Cardiac muscle cell (in vitro differentiated cells and primary cell): ENCODE measurements around the gene C2CD4C. TPM values are rescaled to one million over a fixed set of nuclear protein-coding genes. Genes with fewer than 3 reads are reported as not detected.
"Not testable (repeated sequence)": the region's sequence is repeated elsewhere in the genome, so short reads cannot be mapped to it uniquely, and the experiment has no call there.

Source experiments
- DNase-seq, 2 donors: peaks; one replicate each; pipeline versions ENCODE4 v3.0.0 to v3.0.0-alpha.2; 2010 to 2017; ENCODE audit warnings: low read depth in 1 of 2, low spot score in 1 of 2
- H3K27ac ChIP-seq: fragments of 200-600 bp; sonication (generic); 2 replicates; pipeline ENCODE4 v1.5.1; 2016
- H3K27me3 ChIP-seq: fragments of 200-600 bp; sonication (generic); 2 replicates; pipeline ENCODE4 v1.6.0; 2016; ENCODE audit warnings: control low read depth
- H3K36me3 ChIP-seq: fragments of 200-600 bp; sonication (generic); 2 replicates; pipeline ENCODE4 v1.5.1; 2016; ENCODE audit warnings: control low read depth
- H3K4me1 ChIP-seq: fragments of 200-600 bp; sonication (generic); 2 replicates; pipeline ENCODE4 v1.8.1; 2017; ENCODE audit warnings: low read depth, mild to moderate bottlenecking, mixed run types
- H3K4me3 ChIP-seq: fragments of 200-600 bp; sonication (generic); 2 replicates; pipeline ENCODE4 v1.5.1; 2016; ENCODE audit warnings: mild to moderate bottlenecking
- H3K9me3 ChIP-seq: fragments of 200-600 bp; sonication (generic); 2 replicates; pipeline ENCODE4 v1.5.1; 2017; ENCODE audit warnings: low read depth, mild to moderate bottlenecking, control low read depth
- polyA plus RNA-seq: library from polyadenylated mRNA; unstranded; fragments of >200 nt; fragmentation: Nextera tagmentation; extraction: Ambion mirVana; gene quantifications from 2 replicates; pipeline ENCODE4 v1.2.1, GENCODE V29; 2016
- total RNA-seq: library from RNA; depleted of rRNA; stranded (reverse); fragments of >200 nt; gene quantifications from 2 replicates; pipeline ENCODE4 v1.2.3, GENCODE V29; 2016
- TF ChIP-seq, protein P1 (sequence below): IDR thresholded peaks from 2 replicates; pipeline ENCODE4 v1.5.1; 2012; ENCODE audit warnings: low read depth, mild to moderate bottlenecking, low read length

The C2CD4C gene
- total and polyA plus RNA-seq, 2 experiments from 2014 or later: 3.4 to 4.1 TPM

GRCh38 chr19:426725-427445, 17.9 kb upstream of the C2CD4C start:
- Histone ChIP-seq H3K4me1 (no peaks in the 10 kb centered on the region), H3K27me3 (no peaks in the 10 kb centered on the region), H3K9me3 (no peaks in the 10 kb centered on the region), H3K27ac (no peak overlapping the region), H3K36me3 (no peaks in the 10 kb centered on the region), H3K4me3 (no peak overlapping the region)
- DNase-seq: no peak
- TF ChIP-seq, protein P1, sequence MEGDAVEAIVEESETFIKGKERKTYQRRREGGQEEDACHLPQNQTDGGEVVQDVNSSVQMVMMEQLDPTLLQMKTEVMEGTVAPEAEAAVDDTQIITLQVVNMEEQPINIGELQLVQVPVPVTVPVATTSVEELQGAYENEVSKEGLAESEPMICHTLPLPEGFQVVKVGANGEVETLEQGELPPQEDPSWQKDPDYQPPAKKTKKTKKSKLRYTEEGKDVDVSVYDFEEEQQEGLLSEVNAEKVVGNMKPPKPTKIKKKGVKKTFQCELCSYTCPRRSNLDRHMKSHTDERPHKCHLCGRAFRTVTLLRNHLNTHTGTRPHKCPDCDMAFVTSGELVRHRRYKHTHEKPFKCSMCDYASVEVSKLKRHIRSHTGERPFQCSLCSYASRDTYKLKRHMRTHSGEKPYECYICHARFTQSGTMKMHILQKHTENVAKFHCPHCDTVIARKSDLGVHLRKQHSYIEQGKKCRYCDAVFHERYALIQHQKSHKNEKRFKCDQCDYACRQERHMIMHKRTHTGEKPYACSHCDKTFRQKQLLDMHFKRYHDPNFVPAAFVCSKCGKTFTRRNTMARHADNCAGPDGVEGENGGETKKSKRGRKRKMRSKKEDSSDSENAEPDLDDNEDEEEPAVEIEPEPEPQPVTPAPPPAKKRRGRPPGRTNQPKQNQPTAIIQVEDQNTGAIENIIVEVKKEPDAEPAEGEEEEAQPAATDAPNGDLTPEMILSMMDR: no peak

- Histone ChIP-seq H3K27me3 (no peaks in the 10 kb centered on the region), H3K27ac (no peak overlapping the region), H3K9me3 (no peaks in the 10 kb centered on the region), H3K4me3 (no peak overlapping the region), H3K4me1 (no peaks in the 10 kb centered on the region), H3K36me3 (no peaks in the 10 kb centered on the region)
- DNase-seq: no peak
- TF ChIP-seq, protein P1: no peak
These were observed 16.1 kb upstream of the C2CD4C start for GRCh38 chr19:425056-425455.

GRCh38 chr19:424546-424945, 15.6 kb upstream of the C2CD4C start:
- no peaks in the 10 kb centered on the region for H3K36me3 ChIP-seq
- no peak overlapping the region for H3K4me3 ChIP-seq
- H3K9me3 ChIP-seq: no peaks in the 10 kb centered on the region
- H3K27ac ChIP-seq: no peak overlapping the region
- TF ChIP-seq, protein P1: no peak
- H3K4me1 ChIP-seq: no peaks in the 10 kb centered on the region
- no peaks in the 10 kb centered on the region for H3K27me3 ChIP-seq
- no peak for DNase-seq

- Histone ChIP-seq H3K27ac (no peak overlapping the region), H3K9me3 (no peaks in the 10 kb centered on the region), H3K36me3 (no peaks in the 10 kb centered on the region), H3K4me1 (no peaks in the 10 kb centered on the region), H3K27me3 (no peaks in the 10 kb centered on the region), H3K4me3 (no peak overlapping the region)
- TF ChIP-seq, protein P1: no peak
- no peak for DNase-seq
These were observed 14.9 kb upstream of the C2CD4C start for GRCh38 chr19:423691-424466.

DNA sequence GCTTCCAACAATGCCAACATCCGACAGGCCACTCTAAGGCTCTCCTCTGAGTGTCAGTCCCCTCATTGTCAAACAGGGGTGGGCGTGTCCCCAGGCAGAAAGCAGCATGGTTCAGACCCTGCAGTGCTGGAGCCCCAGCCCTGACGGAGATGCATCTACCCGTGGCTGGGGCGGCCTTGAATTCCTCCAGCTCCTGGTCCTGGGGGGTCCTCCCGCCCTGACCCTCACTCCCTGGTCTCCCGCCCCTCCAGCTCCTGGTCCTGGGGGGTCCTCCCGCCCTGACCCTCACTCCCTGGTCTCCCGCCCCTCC, 13.9 kb upstream of the C2CD4C start:
- not testable (repeated sequence) for H3K27ac ChIP-seq, H3K4me1 ChIP-seq, DNase-seq, H3K36me3 ChIP-seq, H3K4me3 ChIP-seq, H3K27me3 ChIP-seq, H3K9me3 ChIP-seq

GRCh38 chr19:422213-422916, 13.4 kb upstream of the C2CD4C start:
- H3K4me1 ChIP-seq: peaks cover 8% of the 10 kb centered on the region
- no peak overlapping the region for H3K4me3 ChIP-seq
- no peaks in the 10 kb centered on the region for H3K9me3 ChIP-seq
- H3K27me3 ChIP-seq: no peaks in the 10 kb centered on the region
- no peak overlapping the region for H3K27ac ChIP-seq
- no peak for DNase-seq
- TF ChIP-seq, protein P1: no peak
- no peaks in the 10 kb centered on the region for H3K36me3 ChIP-seq
